ENCODE results near the gene ALMS1. TPM values are rescaled to one million over a fixed set of nuclear protein-coding genes. Genes with fewer than 3 reads are reported as not detected.

Gene ALMS1
- polyA plus RNA-seq, 1 experiment, result 9.3 TPM

GRCh38 chr2:73654175-73654574 is 268.5 kb downstream of the ALMS1 start:
- Histone ChIP-seq H3K4me3 (ENCODE audit: low read depth, low read length) (no peak overlapping the region), H3K27me3 (ENCODE audit: control insufficient read depth, insufficient read depth, low read length) (peaks cover 2% of the 10 kb centered on the region), H3K27ac (ENCODE audit: low read depth, low read length) (no peak overlapping the region), H3K9me3 (ENCODE audit: control insufficient read depth, insufficient read depth, low read length) (no peaks in the 10 kb centered on the region)
- POLR2A ChIA-PET, result no interaction called here
- CTCF ChIA-PET, result no interaction called here
- TF ChIP-seq CTCF (IDR thresholded peaks at IDR 0.05; ENCODE audit: low read depth, low read length), result no peak
- no peak for DNase-seq (ENCODE audit: low read depth, low spot score)

Other genes with a start within 250 kb of the ALMS1 start
- gene NOTO, start 183.3 kb upstream of the ALMS1 start, polyA plus RNA-seq (2011; rRNA removed), result not detected in 2 replicates
- 10.4 and 13.8 TPM in 2 replicates for gene SMYD5, start 171.6 kb upstream of the ALMS1 start, polyA plus RNA-seq (2011; rRNA removed)
- gene PRADC1, start 152.6 kb upstream of the ALMS1 start, polyA plus RNA-seq (2011; rRNA removed), result 11.6 and 12.0 TPM in 2 replicates
- 303 and 331 TPM in 2 replicates for gene CCT7, start 151.5 kb upstream of the ALMS1 start, polyA plus RNA-seq (2011; rRNA removed)
- 2.5 and 2.7 TPM in 2 replicates for gene FBXO41, start 101.4 kb upstream of the ALMS1 start, polyA plus RNA-seq (2011; rRNA removed)
- not detected in 2 replicates for gene EGR4, start 92.3 kb upstream of the ALMS1 start, polyA plus RNA-seq (2011; rRNA removed)